ENCODE results near the gene H2BK1.

GRCh38 chr7:151256410-151257045, 46.2 kb upstream of the H2BK1 start:
- TF ChIP-seq POLR2A (IDR thresholded peaks at IDR 0.05) (no peak), CTCF (IDR thresholded peaks at IDR 0.05) (no peak), EP300 (IDR thresholded peaks at IDR 0.05) (no peak), POLR2AphosphoS5 (IDR thresholded peaks at IDR 0.05) (no peak)

Measured in sigmoid colon (tissue), 4 donors.